Measurements from ENCODE around the gene LCLAT1. TPM values are rescaled to one million over a fixed set of nuclear protein-coding genes. Genes with fewer than 3 reads are reported as not detected.
A peak's percentile ranks its signal among the peaks of the same experiment; 100 is the strongest.
"Not testable (repeated sequence)": the region's sequence is repeated elsewhere in the genome, so short reads cannot be mapped to it uniquely, and the experiment has no call there.

LCLAT1 gene
- total RNA-seq, 1 donor from 2014 or later = 16.0 TPM

DNA sequence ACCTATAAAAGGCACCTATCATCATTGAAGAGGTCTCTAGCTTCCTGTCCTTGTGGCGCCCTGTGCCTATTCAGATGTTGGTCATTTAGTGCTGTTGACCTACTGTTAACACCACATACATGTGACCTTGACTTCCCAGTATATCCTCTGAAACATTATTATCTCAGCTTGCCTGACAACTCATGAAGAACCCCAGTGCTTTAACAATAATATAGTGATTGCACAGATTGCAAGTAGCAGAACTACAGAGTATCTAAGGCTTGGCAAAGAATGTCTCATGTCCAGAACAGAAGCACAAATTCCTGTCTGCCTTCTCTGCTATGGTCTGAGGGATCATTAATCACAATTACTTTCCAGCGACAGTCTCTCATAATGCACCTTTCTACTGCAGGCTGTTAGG is 165.3 kb downstream of the LCLAT1 start:
- peaks cover 16% of the 10 kb centered on the region for H3K4me1 Mint-ChIP-seq (ENCODE audit: low read depth, unreplicated experiment)

DNA sequence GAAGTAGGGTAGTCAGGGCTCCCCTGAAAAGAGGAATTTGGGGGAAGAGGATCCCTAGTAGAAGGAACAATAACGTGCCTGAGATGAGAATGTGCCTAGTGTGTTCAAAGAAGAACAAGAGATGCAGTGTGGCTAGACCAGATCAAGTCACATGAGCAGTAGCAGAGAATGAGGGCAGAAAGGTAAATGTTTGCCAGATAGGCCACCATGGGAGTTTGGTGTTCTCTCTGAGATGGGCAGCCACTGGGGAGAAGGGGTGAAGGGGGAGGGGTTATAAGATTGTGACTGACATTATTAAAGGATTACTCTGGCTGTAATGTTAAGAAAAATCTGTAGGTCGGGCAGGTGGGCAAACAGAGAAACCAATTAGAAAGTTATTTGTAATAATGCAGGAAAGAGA is 166.0 kb downstream of the LCLAT1 start:
- H3K9me3 Mint-ChIP-seq (ENCODE audit: unreplicated experiment) = peaks cover 4% of the 10 kb centered on the region
- TF ChIP-seq, protein P1, sequence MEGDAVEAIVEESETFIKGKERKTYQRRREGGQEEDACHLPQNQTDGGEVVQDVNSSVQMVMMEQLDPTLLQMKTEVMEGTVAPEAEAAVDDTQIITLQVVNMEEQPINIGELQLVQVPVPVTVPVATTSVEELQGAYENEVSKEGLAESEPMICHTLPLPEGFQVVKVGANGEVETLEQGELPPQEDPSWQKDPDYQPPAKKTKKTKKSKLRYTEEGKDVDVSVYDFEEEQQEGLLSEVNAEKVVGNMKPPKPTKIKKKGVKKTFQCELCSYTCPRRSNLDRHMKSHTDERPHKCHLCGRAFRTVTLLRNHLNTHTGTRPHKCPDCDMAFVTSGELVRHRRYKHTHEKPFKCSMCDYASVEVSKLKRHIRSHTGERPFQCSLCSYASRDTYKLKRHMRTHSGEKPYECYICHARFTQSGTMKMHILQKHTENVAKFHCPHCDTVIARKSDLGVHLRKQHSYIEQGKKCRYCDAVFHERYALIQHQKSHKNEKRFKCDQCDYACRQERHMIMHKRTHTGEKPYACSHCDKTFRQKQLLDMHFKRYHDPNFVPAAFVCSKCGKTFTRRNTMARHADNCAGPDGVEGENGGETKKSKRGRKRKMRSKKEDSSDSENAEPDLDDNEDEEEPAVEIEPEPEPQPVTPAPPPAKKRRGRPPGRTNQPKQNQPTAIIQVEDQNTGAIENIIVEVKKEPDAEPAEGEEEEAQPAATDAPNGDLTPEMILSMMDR (IDR thresholded peaks at IDR 0.05; ENCODE audit: partially characterized antibody, unreplicated experiment) = no peak
- H3K4me1 Mint-ChIP-seq (ENCODE audit: low read depth, unreplicated experiment) = peaks cover 16% of the 10 kb centered on the region
- H3K4me3 Mint-ChIP-seq (ENCODE audit: unreplicated experiment) = no peak overlapping the region
- no peak overlapping the region for H3K27ac Mint-ChIP-seq (ENCODE audit: unreplicated experiment)
- DNase-seq = no peak
- no peaks in the 10 kb centered on the region for H3K27me3 Mint-ChIP-seq (ENCODE audit: unreplicated experiment)
- H3K36me3 Mint-ChIP-seq (ENCODE audit: unreplicated experiment) = no peaks in the 10 kb centered on the region

More for the DNA sequence above, 165.3 kb downstream of the LCLAT1 start:
- no peak overlapping the region for H3K27ac Mint-ChIP-seq (ENCODE audit: unreplicated experiment)
- TF ChIP-seq, protein P1 (IDR thresholded peaks at IDR 0.05; ENCODE audit: partially characterized antibody, unreplicated experiment) = no peak
- no peaks in the 10 kb centered on the region for H3K27me3 Mint-ChIP-seq (ENCODE audit: unreplicated experiment)
- H3K9me3 Mint-ChIP-seq (ENCODE audit: unreplicated experiment) = peaks cover 4% of the 10 kb centered on the region
- no peak overlapping the region for H3K4me3 Mint-ChIP-seq (ENCODE audit: unreplicated experiment)
- H3K36me3 Mint-ChIP-seq (ENCODE audit: unreplicated experiment) = no peaks in the 10 kb centered on the region
- no peak for DNase-seq

DNA sequence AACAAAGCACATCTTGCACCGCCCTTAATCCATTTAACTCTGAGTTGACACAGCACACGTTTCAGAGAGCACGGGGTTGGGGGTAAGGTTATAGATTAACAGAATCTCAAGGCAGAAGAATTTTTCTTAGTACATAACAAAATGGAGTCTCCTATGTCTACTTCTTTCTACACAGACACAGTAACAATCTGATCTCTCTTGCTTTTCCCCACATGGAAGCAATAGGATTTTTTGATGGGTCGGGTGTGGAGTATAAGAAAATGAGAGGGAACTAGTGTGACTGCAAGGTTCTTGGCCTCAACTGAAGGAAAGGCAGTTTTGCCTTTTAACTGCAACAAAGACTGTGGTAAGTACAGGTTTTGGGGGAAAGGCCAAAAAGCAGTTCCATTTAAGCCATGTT is 167.2 kb downstream of the LCLAT1 start:
- H3K27me3 Mint-ChIP-seq (ENCODE audit: unreplicated experiment); H3K9me3 Mint-ChIP-seq (ENCODE audit: unreplicated experiment); H3K27ac Mint-ChIP-seq (ENCODE audit: unreplicated experiment); H3K4me3 Mint-ChIP-seq (ENCODE audit: unreplicated experiment); DNase-seq; H3K36me3 Mint-ChIP-seq (ENCODE audit: unreplicated experiment): not testable (repeated sequence)
- peaks cover 16% of the 10 kb centered on the region for H3K4me1 Mint-ChIP-seq (ENCODE audit: low read depth, unreplicated experiment)

DNA sequence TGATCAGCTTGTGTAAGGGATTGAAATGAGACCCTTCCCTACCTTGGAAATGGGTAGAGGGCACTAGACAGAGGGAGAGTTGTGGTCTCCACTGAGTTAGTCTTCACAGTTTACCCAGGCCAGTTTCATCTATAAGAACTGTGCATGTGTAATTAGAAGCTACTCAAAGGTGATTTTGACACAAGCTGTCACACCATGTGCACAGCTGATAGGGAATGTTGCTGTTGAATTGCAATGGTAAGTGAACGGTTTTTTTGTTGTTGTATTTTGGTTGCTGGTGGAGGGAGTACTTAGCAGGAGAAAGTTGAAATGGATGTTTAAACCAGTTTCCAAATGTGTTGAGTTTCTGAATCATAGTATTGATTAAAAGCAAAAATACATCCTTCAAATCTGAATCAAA is 168.9 kb downstream of the LCLAT1 start:
- H3K27ac Mint-ChIP-seq (ENCODE audit: unreplicated experiment) = peak overlapping the region; percentile 22
- H3K4me1 Mint-ChIP-seq (ENCODE audit: low read depth, unreplicated experiment) = peaks cover 16% of the 10 kb centered on the region
- no peaks in the 10 kb centered on the region for H3K27me3 Mint-ChIP-seq (ENCODE audit: unreplicated experiment)
- H3K9me3 Mint-ChIP-seq (ENCODE audit: unreplicated experiment) = peaks cover 4% of the 10 kb centered on the region
- TF ChIP-seq, protein P1 (IDR thresholded peaks at IDR 0.05; ENCODE audit: partially characterized antibody, unreplicated experiment) = no peak
- DNase-seq = no peak
- no peak overlapping the region for H3K4me3 Mint-ChIP-seq (ENCODE audit: unreplicated experiment)
- H3K36me3 Mint-ChIP-seq (ENCODE audit: unreplicated experiment) = no peaks in the 10 kb centered on the region

DNA sequence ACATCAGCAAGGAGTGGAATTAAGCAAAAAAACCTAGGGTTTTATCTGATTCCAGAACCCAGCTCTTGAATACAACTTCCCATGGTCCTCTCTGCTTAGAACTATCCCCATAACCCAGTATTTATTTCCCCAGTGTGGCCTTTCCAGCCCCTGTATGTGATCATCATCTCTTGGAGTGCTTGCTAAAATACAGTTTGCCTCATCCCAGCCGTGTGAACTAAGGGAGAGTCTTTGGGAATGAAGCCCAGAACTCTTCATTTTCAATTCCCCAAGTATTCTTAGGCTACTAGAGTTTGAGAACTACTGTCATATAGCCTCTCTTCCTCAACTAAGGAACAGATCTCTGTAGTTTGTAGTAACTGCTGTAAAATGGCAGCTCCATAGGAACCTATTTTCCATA is 173.1 kb downstream of the LCLAT1 start:
- no peak overlapping the region for H3K27ac Mint-ChIP-seq (ENCODE audit: unreplicated experiment)
- no peaks in the 10 kb centered on the region for H3K9me3 Mint-ChIP-seq (ENCODE audit: unreplicated experiment)

More for the DNA sequence above, 173.1 kb downstream of the LCLAT1 start:
- Mint-ChIP-seq H3K27me3 (ENCODE audit: unreplicated experiment) (no peaks in the 10 kb centered on the region), H3K4me3 (ENCODE audit: unreplicated experiment) (no peak overlapping the region), H3K4me1 (ENCODE audit: low read depth, unreplicated experiment) (peaks cover 5% of the 10 kb centered on the region), H3K36me3 (ENCODE audit: unreplicated experiment) (no peaks in the 10 kb centered on the region)
- TF ChIP-seq, protein P1 (IDR thresholded peaks at IDR 0.05; ENCODE audit: partially characterized antibody, unreplicated experiment) = no peak
- DNase-seq = no peak
